NCI-H2107 treated with DMSO at 0.1 percent for 48 hours (cell line): Measurements from ENCODE around the gene MKRN2.
"Not testable (repeated sequence)": the region's sequence is repeated elsewhere in the genome, so short reads cannot be mapped to it uniquely, and the experiment has no call there.

Source experiments
- DNase-seq: peaks from one replicate; lab custom pipeline; 2025; ENCODE audit not compliant: unreplicated experiment; lab: John Stamatoyannopoulos, UW

Gene MKRN2

GRCh38 chr3:12627370-12627769 is 70.5 kb downstream of the MKRN2 start:
- no peak for DNase-seq

GRCh38 chr3:12628813-12629212 is 71.9 kb downstream of the MKRN2 start:
- no peak for DNase-seq

GRCh38 chr3:12629560-12629959 is 72.7 kb downstream of the MKRN2 start:
- no peak for DNase-seq

GRCh38 chr3:12630292-12630691 is 73.4 kb downstream of the MKRN2 start:
- no peak for DNase-seq

GRCh38 chr3:12630843-12631242 is 74.0 kb downstream of the MKRN2 start:
- not testable (repeated sequence) for DNase-seq

- no peak for DNase-seq
These were observed 75.6 kb downstream of the MKRN2 start for GRCh38 chr3:12632523-12632922.

GRCh38 chr3:12633108-12633507 is 76.2 kb downstream of the MKRN2 start:
- no peak for DNase-seq
